Choroid plexus epithelial cell (primary cell): ENCODE measurements around the gene MYL11.
"Not testable (repeated sequence)": the region's sequence is repeated elsewhere in the genome, so short reads cannot be mapped to it uniquely, and the experiment has no call there.

Experiments used
- DNase-seq: peaks from one replicate; pipeline ENCODE4 v3.0.0-alpha.2; 2010; ENCODE audit warnings: low read depth
- H3K4me3 ChIP-seq: 2 replicates; pipeline ENCODE4 v1.5.1; 2011; ENCODE audit warnings: low read depth, mild to moderate bottlenecking, control low read depth, low read length, moderate library complexity
- TF ChIP-seq, protein P1 (sequence below): conservative IDR thresholded peaks from 2 replicates; pipeline ENCODE4 v1.5.1; 2011; ENCODE audit warnings: low read depth, mild to moderate bottlenecking, control low read depth, inconsistent platforms, low read length, moderate library complexity

Gene MYL11

DNA sequence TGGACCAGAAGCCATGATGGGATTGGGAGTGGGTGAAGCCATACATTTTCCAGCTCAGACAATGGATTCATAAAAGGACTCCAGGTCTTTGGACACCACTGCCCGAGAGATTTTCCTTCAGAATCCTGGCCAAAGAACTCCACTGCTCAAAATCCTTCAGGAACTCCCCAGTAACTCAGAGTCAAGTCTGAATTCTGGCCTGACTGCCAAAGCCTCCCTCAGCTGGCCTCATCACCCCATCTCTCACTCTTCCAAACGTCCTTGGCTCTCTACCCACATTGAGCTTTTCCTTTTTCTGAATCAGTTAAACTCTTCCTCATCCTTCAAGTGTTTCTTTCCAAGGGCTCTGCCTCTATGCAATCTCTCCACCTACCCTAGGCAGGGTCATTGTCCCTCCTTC is 8.9 kb downstream of the MYL11 start:
- no peak for DNase-seq
- TF ChIP-seq, protein P1, sequence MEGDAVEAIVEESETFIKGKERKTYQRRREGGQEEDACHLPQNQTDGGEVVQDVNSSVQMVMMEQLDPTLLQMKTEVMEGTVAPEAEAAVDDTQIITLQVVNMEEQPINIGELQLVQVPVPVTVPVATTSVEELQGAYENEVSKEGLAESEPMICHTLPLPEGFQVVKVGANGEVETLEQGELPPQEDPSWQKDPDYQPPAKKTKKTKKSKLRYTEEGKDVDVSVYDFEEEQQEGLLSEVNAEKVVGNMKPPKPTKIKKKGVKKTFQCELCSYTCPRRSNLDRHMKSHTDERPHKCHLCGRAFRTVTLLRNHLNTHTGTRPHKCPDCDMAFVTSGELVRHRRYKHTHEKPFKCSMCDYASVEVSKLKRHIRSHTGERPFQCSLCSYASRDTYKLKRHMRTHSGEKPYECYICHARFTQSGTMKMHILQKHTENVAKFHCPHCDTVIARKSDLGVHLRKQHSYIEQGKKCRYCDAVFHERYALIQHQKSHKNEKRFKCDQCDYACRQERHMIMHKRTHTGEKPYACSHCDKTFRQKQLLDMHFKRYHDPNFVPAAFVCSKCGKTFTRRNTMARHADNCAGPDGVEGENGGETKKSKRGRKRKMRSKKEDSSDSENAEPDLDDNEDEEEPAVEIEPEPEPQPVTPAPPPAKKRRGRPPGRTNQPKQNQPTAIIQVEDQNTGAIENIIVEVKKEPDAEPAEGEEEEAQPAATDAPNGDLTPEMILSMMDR = no peak
- no peak overlapping the region for H3K4me3 ChIP-seq

DNA sequence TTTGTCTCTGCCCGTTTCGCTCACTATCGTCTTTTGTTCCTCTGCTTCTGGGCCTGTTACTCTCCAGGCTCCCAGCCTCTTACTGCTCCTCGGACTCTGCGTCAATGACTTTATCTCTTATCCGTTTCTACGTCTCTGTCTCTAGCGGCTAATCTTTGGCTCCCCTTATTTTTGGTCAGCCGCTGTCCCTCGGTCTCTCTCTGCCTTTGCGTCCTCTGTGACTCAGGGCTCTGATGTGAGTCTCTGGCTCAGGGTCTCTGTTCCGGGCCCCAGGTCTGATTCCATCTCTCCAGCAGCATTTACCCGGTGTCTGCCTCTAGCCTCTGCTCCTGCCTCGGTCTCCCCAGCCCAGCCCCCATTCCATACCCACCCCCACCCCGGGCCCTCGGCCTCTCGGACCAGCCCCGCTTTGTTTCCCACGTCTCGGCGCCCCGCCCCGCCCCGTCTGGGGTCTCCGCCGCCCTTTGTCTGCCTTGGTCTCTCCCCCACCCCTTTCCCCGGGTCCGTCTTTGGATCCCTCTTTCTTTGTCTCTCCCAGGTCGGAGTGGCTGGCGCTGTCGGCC is 20.1 kb downstream of the MYL11 start:
- peak; percentile 34 for DNase-seq
- TF ChIP-seq, protein P1 = no peak
- H3K4me3 ChIP-seq = peak overlapping the region; percentile 78

GRCh38 chr16:30395155-30395991 is 20.8 kb downstream of the MYL11 start, which contains the start of gene ZNF48:
Gene ZNF48, plus strand, starts transcription at chr16:30395420. Its CDS starts 375 bp downstream, at chr16:30395795.
- peak; percentile 94 for DNase-seq
- TF ChIP-seq, protein P1 = no peak
- H3K4me3 ChIP-seq = peak within 1 kb of the TSS; percentile 78

- no peak for DNase-seq
- TF ChIP-seq, protein P1 = no peak
- peak overlapping the region; percentile 78 for H3K4me3 ChIP-seq
Observed at GRCh38 chr16:30395992-30396585, 21.5 kb downstream of the MYL11 start.

GRCh38 chr16:30396627-30397026 is 22.0 kb downstream of the MYL11 start:
- H3K4me3 ChIP-seq, DNase-seq: not testable (repeated sequence)

- DNase-seq = no peak
- H3K4me3 ChIP-seq = no peak overlapping the region
- TF ChIP-seq, protein P1 = no peak
Observed at GRCh38 chr16:30397056-30397455, 22.5 kb downstream of the MYL11 start.
